Stimulated activated CD4-positive, alpha-beta T cell treated with anti-CD3 and anti-CD28 coated beads, Interleukin-15, amount 100 ng/mL, for 1 hour (primary cell): ENCODE data around the gene RFNG.

ENCODE experiments used
- DNase-seq, 2 donors: peaks; one replicate each; pipeline ENCODE4 v3.0.0-alpha.2; 2020; ENCODE audit warnings: low read depth in 1 of 2, low spot score in 1 of 2

RFNG gene

DNA sequence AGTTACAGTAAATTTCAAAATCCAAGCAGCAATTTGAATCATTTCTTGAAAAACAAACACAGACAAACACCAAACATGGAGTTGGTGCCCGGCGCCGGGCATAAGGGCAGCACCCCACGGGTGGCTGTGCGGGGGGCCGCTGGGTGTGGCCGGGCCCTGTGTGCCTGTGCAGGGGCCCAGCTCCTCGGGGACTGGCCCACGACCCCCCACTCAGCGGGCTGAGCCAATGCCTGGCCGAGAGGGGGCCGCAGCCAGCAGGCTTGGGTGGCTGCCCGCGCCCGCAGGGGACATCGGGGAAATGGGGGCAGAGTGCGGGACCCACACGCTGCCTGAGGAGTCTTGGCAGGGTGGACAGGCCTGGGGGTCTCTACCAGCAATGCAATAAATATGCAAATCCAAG is 26.8 kb upstream of the RFNG start:
- DNase-seq: no peak

- DNase-seq: no peak
Observed at GRCh38 chr17:82077617-82078358, 26.2 kb upstream of the RFNG start.

DNA sequence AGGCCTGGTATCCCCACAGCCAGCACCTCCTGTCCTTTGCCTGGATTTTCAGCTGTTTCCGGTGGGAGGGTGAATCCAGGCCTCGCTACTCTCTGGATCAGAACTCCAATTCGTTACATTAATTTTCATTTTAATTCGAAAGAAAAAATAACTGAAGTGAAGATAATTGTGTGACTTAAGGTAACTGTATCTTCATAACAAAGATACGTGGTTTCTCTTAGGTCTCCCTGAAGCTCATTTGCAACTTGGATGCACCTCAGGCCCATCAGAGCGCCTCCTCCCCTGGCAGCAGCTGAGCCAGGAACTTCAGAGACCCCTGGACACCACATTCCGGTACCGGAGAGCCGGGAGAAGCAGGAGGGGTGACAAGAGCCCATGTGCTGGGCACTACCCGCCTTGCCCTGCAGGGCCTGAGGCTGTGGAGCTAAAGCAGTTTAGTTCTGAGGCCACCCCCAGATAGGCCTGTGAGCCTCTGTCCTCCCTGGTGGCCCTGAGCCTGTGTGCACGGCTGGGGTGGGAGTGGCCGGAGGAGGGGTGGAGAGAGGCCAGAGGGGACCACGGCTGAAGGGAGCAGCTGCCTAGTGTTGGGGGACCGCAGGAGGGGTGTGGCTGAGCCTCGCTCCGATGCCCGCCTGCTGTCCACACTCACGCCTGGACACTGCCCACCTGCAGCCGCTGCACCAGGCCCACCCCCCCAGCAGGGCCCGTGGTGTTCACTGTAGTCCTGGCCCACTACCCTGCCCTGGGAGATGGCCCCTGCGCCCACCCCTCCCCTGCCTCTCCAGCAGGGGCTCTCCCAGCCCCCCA is 25.4 kb upstream of the RFNG start:
- no peak for DNase-seq

GRCh38 chr17:82076018-82076784 is 24.6 kb upstream of the RFNG start:
- no peak for DNase-seq

- no peak for DNase-seq
Observed at GRCh38 chr17:82073446-82073845, 21.8 kb upstream of the RFNG start.

GRCh38 chr17:82072827-82073226 is 21.2 kb upstream of the RFNG start:
- no peak for DNase-seq

DNA sequence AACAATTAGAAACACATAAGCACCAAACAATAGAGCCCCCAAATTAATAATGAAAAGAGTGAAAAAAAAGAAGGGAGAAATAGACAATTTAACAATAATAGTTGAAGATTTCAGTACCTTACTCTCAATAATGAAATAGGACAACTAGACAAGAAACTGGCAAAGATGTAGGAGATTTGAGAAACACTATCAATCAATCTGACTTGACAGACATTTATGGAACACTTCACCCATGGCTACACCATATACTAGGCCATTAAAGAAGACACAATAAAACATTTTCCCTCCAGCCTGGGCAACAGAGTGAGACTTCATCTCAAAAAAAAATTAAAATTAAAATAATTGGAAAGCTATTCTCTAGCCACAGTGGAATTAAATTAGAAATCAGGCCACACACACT is 19.0 kb upstream of the RFNG start:
- no peak for DNase-seq

- DNase-seq: peak; percentile 55 to 70
Observed at GRCh38 chr17:82065638-82066303, 14.2 kb upstream of the RFNG start, which contains the start of gene DUS1L. DUS1L (minus strand) TSS chr17:82065804; CDS start chr17:82065059, 745 bp downstream.

- no peak for DNase-seq
Observed at GRCh38 chr17:82065193-82065637, 13.6 kb upstream of the RFNG start.

DNA sequence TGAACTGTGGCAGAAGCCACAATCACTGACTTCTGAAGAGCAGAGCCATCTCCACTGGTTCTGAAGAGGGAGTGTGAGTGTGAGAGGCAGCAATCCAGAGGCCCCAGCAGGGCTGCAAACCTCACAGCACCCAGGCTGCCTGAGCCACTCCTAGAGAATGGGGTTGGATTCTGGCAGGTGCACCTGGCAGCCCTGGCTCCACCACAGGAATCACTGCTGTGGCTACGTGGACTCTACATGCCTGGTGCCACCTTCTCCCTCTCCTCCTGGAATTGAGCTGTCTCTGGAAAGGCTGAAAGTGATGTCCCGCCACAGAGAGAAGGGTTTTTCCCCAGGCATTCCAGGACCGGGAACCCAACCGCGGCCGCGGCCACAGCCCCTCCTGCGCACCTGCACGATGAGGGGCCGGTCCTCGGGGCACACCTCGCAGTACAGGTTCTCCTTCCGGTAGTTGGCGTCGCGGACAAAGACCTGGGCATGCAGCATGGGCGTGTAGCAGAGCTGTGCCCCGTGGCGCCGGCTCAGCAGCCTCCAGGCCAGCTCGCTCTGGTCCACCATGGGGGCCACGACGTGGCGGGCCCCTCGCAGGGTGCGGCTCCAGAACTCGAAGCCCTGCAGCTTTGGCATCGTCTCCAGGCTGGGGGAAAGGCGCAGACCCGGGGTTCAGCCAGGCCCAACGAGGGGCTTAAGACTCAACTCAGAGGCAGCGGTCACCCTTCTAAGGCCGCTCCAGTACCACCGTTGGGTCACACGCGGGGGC is 13.0 kb upstream of the RFNG start:
- DNase-seq: no peak

DNA sequence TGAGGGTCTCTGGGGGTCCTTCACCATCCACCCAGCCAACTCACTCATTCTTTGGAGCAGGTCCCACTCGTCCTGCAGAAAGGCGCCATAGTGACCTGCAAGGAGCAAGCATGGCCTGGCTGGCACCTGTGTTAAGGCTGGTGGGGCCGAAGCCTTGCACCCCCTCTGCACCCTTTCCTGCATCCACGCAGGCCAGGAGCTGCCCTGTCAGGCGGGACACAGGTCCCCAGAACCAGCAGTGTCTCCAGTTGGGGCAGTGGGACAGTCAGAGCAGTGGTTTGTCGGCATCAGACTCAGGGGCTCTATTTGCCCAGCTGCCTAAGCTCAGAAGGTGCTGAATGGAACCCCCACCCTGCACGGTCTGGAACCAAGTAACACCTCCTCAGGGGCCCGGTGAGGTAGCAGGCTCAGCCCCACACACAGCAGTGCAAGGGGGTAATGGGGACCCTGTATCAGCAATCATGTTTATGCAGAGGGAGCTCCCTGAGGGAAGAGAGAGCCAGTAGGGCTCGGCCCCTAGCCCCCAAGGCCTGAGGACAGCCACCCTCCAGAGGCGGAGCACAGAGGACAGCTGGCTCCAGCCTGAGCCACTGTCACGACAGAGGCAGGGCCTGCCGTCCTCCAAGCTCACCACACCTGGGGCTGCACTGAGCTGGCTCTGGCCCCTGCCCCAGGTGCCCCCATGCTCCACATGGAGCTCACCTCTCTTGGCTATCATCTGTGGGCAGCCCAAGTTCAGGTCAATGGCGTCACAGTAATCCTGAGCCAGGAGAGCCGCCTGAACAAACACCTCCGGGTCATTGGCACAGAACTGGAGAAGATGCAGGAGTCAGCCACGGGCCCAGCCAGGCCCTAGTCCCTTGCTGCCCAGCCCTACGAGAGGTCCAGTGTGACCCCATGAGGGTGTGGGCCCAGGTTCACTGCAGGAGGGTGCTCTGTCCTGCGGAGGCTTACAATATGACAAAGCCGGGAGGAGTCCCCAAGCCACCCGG is 12.1 kb upstream of the RFNG start:
- DNase-seq: no peak

- no peak for DNase-seq
Observed at GRCh38 chr17:82062984-82063368, 11.4 kb upstream of the RFNG start.

GRCh38 chr17:82062076-82062983 is 10.7 kb upstream of the RFNG start:
- DNase-seq: no peak

GRCh38 chr17:82061047-82061925 is 9.7 kb upstream of the RFNG start:
- no peak for DNase-seq

DNA sequence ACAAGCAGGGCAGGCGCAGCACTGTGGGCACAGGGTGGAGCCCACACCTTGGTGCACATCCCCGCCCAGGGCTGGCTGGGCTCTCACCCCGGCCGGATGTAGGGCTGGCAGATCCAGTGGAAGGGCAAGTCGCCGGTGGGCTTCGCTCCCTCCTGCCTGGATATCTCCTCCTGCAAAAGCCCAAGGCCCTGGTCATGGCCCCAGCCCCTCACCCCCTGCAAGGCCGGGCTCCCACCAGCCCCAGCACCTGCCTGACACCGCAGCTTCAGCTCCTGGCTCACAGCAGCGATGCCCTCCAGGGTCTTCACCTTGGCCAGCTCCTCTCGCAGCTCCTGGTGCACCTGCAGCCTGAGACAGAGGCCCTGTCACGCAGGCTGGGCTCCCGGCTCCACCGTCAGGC is 9.0 kb upstream of the RFNG start:
- DNase-seq: no peak

GRCh38 chr17:82060001-82060380 is 8.4 kb upstream of the RFNG start:
- DNase-seq: no peak
